Activated gamma-delta T cell treated with Interleukin-2 at 50 U/mL for 16 hours (primary cell): ENCODE data around the gene MUC6.

Source experiments
- DNase-seq: peaks from one replicate; pipeline ENCODE4 v3.0.0-alpha.2; 2020

Gene MUC6

DNA sequence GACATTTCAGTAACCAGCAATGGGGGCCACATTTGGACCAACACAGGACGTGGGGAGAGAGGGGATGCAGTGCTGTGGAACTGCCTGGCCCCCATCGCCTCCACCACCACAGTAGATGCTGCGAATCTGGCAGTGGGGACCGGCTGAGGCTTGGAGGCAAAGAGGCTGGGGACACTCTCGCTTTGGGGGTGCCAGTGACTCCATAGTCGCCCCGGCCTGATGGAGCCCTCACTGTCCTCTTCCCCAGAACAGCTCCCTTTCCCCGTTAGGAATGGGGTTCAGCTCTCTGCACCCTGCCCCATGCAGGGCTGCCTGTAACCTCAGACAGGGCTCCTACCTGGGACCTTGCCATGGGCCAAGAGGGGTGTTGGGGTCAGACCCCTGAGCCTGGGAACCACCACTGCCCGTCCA lies 36.3 kb upstream of the MUC6 start:
- DNase-seq, result no peak

DNA sequence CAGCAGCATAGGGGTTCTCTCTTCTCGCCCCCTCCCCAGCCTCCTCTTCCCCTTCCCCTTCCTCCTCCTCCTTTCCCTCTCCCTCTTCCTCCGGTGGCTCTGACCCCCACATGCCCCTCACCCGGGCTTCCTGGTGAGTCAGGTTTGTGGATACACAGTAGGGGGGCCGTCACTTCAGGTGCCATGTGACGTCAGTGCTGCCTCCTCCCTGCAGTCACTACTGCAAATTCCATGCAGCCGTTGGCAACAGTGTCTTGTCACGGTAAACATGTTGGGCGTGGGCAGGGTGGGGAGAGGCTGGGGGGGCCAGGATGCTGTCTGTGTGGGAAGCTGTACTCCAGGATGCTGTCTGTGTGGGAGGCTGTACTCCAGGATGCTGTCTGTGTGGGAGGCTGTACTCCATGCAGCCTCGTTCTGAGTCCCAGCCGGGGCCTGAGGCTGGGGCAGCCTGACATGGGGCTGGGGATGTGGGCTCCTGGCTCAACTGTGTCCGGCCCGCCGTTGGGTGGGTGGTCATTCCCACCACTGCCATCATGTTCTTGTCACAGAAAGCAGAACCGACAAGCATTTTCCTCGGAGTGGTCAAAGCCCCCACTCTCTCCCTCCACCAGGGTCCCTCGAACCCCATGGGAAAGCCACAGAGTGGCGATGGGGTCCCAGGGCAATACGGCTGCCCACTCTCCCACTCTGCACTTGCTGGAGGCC lies 35.8 kb upstream of the MUC6 start:
- DNase-seq, result no peak

DNA sequence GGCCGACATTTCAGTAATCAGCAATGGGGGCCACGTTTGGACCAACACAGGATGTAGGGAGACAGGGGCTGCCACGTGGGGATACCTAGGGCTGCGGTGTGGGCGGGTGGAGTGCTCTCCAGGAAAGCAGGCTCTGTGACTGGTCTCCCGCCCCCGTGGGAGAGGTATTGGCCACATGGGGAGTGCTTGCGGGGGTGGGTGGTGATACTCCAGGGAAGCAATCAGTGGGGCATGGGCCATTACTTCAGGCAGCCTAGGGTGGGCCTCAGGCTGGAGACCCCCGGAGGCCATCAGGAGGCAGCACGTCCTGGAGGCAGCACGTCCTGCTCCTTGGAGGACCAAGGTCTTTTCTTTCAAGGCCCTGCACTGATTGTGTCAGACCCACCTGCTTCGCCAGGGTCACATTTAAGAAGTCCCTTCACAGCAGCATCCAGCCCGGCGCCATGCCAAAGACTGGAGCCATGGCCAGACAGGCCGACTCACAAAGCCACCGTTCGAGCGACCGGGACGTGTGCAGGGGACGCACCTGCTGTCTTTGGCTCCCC lies 35.1 kb upstream of the MUC6 start:
- DNase-seq, result no peak

DNA sequence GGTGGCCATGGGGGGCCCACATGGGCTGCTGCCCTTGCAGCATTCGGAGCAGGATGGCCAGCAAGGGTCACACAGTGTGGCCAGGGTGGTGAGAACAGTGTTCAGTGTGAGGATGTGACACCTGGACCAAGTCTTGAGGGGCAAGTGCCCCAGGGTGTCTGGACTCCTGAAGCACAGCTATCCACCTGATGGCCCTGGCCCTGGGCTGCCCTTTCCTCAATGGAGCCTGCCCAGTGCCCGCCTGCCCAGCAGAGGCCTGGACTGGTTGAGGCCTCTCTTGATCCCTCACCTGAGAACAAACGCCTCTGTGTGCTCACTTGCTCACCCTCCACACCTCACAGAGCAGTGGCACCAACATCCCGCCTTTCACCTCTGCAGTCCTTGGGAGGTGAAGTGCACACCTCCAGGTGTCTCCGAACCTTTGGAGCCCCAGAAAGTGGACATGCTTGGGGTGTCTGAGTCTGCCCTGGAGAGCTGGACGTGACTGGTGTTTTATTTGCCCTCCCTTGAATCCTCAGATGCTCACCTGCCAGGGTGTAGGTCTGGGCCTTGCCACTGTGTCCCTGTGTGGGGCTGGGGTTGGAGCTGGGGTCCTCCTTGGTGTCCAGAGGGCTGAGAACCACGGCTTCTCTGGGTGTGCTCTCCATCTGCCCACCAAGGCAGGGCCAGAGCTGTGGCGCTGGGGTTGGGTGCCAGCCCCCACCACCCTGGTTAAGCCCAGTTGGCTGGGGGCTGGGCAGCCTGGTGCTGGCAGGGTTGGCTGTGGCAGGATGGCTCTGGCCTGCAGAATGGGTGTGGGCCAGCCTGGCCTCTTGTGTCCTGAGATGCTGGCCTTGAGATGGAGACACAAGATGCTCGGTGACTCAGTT lies 34.3 kb upstream of the MUC6 start:
- DNase-seq, result no peak

DNA sequence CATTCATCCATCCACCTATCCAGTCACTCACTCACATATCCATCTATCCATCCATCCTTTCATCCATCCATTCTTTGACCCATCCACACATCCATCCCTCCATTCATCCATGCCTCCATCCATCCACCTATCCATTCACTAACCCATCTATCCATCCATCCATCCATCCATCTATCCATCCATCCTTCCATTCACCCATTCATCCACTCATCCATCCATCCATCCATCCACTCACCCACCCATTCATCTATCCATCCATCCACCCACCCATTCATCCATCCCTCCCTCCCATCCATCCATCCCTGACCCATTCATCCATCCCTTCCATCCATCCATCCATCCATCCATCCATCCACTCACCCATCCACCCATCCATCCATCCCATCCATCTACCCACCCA lies 33.2 kb upstream of the MUC6 start:
- DNase-seq, result no peak

DNA sequence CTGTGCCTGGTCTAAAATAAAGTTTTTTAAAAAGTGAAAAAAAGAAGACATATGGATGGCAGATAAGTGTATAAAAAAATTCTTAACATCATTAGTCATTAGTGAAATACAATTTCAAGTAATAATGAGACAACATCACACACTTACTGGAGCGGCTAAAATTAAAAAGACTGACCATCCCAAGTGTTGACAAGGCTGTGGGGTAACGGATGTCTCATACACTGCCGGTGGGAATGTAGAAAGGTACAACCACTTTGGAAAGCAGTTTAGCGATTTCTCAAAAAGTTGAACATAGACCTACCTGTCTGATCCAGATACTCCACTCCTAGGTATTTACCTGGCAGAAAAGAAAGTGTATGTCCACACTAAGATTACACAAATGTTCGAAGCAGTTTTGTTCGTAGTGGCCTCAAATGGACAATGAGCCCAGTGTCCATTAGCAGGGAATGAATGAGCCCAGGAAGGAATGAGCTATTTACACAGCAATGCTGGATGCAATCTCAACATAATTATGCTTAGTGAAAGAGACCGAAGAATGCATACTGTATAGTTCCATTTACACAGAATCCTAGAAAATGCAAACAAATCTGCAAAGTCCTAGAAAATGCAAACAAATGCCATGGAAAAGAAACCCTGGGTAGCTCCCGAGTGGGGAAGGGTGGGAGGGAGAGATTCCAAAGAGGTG lies 31.4 kb upstream of the MUC6 start:
- no peak for DNase-seq

DNA sequence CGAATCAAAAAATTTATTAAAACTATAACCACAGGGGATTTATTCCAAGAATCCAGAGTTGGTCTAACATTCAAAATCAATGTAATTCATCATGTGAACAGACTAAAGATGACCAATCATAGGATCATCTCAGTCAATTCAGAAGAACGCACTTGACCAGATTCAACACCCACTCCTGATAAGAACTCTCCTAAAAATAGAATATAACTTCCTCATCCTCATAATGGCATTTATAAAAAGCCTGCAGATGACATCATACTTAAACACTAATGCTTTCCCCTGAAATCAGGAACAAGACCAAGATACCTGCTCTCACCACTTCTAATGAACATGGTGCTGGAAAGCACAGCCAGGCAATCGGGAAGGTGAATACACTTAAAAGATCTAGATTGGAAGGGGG lies 27.6 kb upstream of the MUC6 start:
- DNase-seq, result no peak

DNA sequence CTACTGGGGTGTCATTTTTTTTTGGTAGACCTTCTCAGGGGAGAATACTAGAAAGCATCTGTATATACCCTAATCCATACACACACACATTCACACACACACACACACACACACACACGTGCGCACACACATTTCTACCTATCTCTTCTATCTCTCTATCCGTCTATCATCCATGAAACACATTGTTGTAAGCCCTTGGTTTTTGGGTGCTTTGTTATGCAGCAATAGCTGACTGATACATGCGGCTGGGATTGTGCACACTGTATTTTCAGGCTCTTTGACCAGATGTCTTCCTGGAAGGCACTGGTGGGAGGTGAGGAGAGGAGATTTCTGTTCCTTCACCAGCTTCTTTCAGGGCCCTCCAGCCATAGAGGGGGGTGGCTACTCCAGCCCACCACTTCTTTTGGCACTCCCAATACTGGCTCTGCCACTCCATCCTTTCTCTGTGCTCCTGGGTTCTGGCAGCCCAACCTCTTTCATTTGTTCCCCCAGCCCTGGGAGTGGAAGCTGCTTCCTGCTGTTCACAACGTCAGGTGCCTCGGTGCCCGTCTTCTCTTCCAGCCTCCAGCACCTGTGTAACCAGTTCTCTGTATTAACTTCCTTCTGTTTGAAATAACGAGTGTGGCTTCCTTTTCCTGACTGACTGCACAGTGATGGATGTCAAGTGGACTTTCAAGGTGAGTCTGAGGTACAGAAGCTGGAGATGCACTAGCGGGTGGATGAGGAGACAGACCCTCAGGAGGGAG lies 25.7 kb upstream of the MUC6 start:
- DNase-seq, result no peak

DNA sequence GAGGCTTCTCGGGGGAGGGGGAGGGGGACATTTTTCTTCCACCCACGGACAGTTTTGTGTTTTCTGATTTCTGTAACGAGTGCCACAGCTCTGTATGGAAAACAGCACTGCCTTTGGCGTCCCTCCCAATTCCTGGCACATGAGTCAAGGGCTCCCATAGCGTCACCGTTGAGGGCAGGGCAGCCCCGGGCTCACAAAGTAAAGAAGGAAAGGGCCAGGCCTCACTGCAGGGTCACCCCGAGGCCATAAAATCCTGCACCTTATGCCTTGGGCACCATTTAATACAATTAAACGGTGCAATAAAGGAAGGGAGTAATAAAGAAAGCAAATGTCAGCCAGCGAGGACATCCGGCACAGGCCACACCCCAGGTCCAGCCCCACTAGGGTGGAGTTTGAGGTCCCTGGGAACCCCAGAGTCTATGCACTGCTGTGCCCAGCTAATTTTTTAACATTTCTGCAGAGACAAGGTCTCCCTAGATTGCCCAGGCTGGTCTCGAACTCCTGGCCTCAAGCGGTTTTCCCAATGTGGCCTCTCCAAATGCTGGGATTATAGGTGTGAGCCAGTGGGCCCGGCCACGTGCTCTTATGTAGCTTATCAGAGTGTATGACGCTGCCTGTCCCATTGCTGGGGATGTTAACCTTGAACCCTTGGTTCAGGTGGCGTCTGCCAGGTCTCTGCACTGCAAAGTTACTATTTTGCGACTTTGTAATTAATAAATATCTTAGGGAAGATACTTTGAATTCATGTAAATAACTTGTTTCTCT lies 24.5 kb upstream of the MUC6 start:
- DNase-seq, result no peak

DNA sequence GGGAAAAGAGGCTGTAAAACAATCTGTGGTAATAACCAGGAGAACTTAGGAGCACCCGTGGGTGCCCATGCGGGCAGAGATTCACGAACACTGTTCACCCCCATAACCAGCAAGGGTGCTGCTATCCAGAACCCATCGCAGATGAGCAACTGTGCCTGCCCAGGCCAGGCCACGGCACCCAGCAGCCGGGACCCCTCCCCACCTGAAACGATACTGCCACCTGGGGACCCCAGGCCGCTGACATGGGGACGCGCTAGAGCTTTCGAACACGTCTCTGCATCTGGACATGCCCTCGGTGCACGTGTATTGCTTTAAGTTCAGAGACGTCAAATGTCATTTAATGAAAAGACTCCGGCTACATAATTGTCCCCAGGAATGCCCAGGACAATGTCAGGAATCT lies 23.9 kb upstream of the MUC6 start:
- DNase-seq, result no peak

DNA sequence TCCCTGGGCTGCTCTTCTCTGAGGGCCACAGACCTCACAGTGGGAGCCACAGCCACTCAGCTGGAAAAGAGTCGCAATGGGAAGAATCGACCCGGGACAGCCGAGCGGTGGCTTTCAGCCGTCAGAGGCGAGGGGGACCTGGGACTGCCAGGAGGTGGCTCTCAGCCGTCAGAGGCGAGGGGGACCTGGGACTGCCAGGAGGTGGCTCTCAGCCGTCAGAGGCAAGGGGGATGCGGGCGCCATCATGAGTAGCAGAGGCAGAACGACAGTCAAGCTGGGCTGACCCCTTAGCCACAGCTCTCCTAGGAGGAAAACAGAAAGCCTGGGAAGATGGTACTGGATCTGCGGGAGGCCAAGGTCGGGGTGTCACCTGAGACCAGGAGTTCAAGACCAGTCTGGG lies 23.2 kb upstream of the MUC6 start:
- DNase-seq, result no peak

DNA sequence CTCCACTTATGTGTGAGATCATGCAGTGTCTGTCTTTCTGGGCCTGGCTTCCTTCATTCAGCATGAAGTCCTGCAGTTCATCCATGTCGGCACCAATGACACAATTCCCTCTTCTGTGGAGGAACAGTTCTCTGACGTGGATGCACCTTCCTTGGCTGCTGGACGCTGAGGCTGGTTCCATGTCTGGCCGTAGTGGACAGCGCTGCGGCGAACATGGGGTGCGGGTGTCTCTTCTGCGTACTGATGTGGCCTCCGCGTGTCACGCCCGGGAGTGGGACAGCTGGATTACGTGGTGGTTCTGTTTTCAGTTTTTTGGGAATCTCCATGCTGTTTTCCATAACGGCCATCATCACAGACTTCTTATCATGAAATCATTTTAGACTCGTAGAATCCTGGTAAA lies 21.3 kb upstream of the MUC6 start:
- DNase-seq, result no peak

DNA sequence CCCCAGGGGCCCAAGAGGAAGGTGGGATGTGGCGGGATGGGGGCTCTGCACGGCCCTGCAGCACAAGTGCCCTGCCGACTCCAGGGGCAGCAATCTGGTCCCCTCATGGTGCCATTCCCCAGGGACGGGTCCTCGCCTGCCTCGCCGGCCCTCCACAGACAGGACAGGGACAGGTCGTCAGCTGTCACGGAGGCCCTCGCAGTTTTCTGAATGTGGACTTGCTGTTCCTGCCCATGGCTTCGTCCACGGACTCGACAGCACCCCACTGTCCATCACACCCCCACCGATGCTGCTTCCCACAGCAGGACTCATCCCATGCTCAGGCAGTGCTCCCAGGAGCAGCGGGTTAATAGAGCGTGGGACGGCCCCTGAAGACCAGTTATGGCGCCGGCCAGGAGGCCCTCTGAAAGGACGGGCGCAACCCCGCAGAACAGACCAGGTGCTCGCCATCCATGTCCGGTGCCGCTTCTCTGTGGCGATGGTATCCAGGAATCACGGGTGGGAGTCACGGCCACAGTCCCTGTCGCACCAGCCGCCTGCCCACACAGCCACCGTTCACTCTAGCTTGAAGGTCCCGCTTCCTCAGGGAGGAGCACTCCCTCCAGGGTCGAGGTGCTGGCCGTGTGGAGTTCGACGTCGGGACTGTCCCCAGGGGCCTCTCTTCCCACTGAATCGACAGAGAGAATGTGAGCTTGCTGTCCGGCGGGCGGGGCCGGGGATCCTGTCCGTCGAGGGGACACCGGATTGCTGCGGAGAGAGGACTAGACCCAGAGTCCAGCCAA lies 19.7 kb upstream of the MUC6 start:
- DNase-seq, result no peak

DNA sequence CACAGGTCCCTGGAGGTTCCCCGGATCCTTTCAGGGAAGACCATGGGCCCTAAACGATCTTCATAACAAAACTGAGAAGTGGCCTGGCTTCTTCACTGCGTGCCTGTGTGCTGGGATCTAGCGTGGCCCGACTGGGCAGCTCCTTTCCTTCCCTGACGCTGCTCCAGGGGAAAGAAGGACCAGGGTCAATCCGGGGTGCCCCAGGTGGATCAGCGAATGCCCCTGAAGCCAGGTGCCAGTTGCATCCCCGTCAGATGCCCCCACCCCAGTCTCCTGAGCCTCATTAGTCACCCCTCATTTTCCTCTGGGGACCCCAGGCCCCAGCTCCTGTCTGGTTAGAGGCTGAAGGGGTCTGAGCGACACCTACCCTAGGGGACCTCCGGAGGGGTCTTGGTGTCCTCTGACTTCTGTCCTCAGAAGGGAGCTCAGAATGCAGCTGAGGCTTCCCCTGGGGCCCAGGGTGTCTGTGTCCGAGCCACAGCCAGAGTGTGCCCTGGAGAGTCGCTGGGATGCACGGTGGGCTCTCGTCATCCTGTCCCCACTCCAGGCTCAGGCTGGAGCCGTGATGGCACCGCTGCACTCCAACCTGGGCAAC lies 18.7 kb upstream of the MUC6 start:
- DNase-seq, result no peak

DNA sequence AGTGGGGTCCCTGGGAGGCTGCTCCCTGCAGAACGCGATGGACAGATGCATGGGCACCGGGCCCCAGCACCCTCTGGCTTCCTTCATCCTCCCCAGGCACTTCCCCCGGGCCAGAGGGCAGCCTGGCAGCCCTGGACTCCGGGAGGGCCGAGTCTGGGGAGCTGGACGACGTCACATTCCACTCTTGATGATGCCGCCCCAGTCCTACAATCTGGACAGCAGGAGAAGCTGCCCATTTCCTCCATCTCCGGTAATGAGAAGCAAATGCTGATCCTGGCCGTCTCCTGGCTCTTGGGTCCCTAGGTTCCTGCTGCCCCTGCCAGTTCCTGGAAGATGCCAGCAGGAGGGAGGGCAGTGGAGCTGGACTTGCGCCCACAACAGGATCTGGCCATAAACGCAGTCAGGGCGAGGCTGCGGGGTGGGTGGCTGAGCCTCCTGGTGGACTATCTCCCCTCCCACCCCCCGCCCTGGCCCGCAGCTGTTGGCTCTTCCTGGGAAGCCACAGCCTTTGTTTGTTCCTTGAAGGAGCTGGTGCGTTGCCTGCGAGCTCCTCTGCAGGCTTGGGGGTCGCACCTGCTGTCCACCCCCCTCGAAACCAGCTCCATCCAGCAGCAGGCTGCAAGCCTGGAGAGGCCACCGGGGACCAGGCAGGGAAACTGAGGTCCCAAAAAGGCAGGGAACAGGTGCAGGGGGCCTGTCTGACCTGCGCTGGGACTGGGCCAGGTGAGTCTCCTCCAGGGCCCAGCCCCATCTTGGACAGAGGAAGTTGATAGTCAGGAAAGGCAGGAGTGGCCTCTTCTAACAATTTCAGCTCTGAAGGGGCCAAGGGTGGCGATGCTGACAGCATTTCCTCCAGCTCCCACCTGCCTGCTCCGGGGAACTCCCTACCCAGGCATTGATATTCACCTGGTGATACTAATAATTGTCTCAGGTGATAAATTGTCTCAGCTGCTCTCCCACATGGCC lies 17.9 kb upstream of the MUC6 start:
- no peak for DNase-seq

DNA sequence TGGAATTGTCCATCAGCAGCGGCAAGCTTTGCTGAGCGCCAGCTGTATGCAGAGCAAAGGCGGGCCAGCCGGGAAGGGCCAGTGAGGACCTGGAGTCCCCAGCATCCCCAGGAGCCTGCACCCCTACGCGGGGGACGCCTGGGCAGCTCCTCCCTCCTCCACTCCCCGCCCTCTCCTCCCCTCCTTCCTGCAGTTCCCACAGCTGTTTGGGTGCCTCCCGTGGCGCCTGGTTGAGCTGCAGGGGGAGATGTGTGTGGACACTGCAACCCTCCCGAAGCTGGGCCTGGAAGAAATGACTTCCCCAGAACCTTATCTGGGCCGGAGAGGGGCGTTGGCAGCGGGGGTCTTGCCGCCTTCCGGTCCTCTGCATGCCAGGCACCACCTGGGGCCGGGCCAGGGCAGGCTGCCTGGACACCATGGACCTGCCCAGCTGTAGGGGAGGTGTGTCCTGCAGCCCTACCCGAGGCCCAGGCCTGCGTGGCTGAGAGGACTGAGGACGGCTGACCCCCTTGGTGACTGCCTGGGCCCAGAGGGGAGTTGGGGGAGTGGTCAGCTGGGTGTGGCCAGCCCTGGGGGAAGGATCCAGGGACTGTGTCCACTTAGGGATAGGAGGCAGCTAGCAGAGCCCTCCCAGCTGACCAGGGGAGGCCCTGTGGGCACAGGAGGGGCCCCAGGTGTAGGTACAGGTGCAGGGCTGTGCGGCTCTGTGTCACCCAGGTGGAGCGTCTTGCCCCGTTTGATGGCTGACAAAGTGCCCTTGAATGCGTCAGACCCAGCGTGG lies 16.8 kb upstream of the MUC6 start:
- no peak for DNase-seq

DNA sequence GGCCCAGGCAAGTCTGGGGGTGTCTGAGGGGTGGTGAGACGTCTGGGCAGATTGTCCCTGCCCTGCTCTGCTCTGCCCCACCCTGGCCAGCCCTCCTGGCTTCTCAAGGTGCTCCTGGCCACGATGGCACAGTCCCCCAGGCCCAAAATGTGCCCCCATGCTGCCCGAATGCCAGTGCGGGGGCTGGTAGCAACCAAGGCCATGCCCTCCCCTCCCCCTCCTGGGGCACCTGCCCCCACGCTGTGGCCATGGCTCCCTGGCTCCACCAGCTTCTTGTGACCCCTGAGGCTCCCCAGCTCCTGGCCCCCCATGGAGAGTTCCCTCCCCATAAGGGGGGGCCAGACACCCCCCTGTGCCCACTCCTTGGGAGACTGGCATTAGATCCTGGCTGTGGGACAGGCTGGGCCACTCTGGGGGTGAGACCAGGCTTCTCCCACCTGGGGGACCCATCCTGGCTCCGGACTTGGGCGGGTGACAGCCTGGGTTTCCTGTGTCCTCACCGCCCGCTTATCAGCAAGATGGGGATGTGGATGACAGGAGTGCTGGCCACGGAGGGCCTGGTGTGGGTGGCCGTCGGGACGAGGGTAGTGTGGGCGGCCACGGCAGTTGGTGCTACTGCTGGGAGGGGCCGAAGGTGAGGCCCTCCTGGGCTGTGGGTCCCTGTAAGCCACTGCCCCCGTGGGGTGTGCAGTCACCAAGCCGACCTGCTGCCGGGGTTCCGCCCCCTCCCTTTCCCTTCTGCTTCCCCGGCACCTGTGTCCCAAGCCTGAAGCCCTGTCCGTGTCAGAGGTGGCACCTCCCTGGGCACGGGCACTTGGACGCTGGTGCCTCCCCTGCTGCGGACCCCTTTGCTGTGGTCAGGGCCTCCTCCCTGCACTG lies 15.9 kb upstream of the MUC6 start:
- DNase-seq, result no peak
